T-helper 2 cell (primary cell): ENCODE data around the gene METTL23.

ENCODE experiments used
- DNase-seq, 5 experiments: peaks; one replicate each; pipeline versions ENCODE4 v3.0.0 to v3.0.0-alpha.2; 2012 to 2022

The METTL23 gene

GRCh38 chr17:76775021-76775600 is 48.5 kb downstream of the METTL23 start:
- no peak for DNase-seq

- peak in 1 of 5 experiments; percentile 5 for DNase-seq
Observed at GRCh38 chr17:76781056-76781982, 54.7 kb downstream of the METTL23 start.

DNA sequence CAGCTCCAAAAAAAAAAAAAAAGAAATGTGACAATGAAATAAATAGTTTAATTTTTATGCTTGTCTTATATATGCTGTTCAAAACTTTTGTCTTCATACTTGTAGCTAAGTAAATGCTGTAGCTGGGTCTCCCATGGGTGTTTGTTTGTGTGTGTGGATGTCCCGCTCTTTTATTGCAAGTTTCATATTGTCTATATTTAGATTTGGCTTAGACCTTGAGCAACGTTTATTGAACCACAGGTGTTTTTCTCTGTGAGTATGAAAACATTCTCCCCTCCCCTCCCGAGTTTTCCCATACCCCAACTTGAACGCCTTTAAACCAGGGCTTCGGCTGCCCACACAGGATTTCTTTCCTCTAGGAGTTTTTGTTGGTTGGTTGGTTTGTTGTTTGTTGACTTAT is 56.5 kb downstream of the METTL23 start:
- DNase-seq, result no peak
